OCI-LY1 (cell line): ENCODE results near the gene KRT16.

Experiments used
- H2AFZ ChIP-seq: fragments of 200-600 bp; sonication (generic), shearing (Covaris generic); 2 replicates; pipeline ENCODE4 v1.6.0; 2014; ENCODE audit warnings: antibody characterized with exemption, mild to moderate bottlenecking, low read length
- H3F3A ChIP-seq: fragments of 200-600 bp; sonication (generic), shearing (Covaris generic); 2 replicates; pipeline ENCODE4 v1.6.0; 2014; ENCODE audit warnings: mild to moderate bottlenecking, antibody characterized with exemption, low read length, moderate library complexity; ENCODE audit not compliant: insufficient read depth
- H3K27ac ChIP-seq: fragments of 200-600 bp; sonication (generic); 2 replicates; pipeline ENCODE4 v1.5.1; 2014; ENCODE audit warnings: low read length, mixed run types, mild to moderate bottlenecking, low read depth; ENCODE audit not compliant: poor library complexity, severe bottlenecking
- H3K27me3 ChIP-seq: fragments of 200-600 bp; sonication (generic); 2 replicates; pipeline ENCODE4 v1.6.0; 2014; ENCODE audit warnings: antibody characterized with exemption, mild to moderate bottlenecking, low read length, moderate library complexity; ENCODE audit not compliant: insufficient read depth
- H3K36me3 ChIP-seq: fragments of 200-600 bp; sonication (generic); 2 replicates; pipeline ENCODE4 v1.6.1; 2014; ENCODE audit warnings: mild to moderate bottlenecking, antibody characterized with exemption, low read length, moderate library complexity, mixed read lengths; ENCODE audit not compliant: insufficient read depth
- H3K4me1 ChIP-seq: fragments of 200-600 bp; sonication (generic); 2 replicates; pipeline ENCODE4 v1.5.1; 2014; ENCODE audit warnings: mild to moderate bottlenecking, low read length, moderate library complexity; ENCODE audit not compliant: insufficient read depth, severe bottlenecking
- H3K4me2 ChIP-seq: fragments of 200-600 bp; sonication (generic), shearing (Covaris generic); 2 replicates; pipeline ENCODE4 v1.6.1; 2014; ENCODE audit warnings: low read length
- H3K4me3 ChIP-seq: fragments of 200-600 bp; sonication (generic); 2 replicates; pipeline ENCODE4 v1.5.1; 2014; ENCODE audit warnings: low read length, low read depth, mild to moderate bottlenecking, mixed read lengths; ENCODE audit not compliant: poor library complexity, severe bottlenecking
- H3K79me2 ChIP-seq: fragments of 200-600 bp; shearing (Covaris generic); 2 replicates; pipeline ENCODE4 v1.6.1; 2016; ENCODE audit warnings: mixed run types, low read length, mixed read lengths; ENCODE audit not compliant: insufficient read depth
- H3K9ac ChIP-seq: fragments of 200-600 bp; sonication (generic), shearing (Covaris generic); 2 replicates; pipeline ENCODE4 v1.6.1; 2014; ENCODE audit warnings: mild to moderate bottlenecking, low read length, mixed read lengths
- H3K9me2 ChIP-seq: fragments of 200-600 bp; sonication (generic), shearing (Covaris generic); 2 replicates; pipeline ENCODE4 v1.6.1; 2014; ENCODE audit warnings: low read depth, mild to moderate bottlenecking, low read length, mixed read lengths
- H3K9me3 ChIP-seq: fragments of 200-600 bp; shearing (Covaris generic); 2 replicates; pipeline ENCODE4 v1.6.1; 2014; ENCODE audit warnings: low read length, mixed read lengths
- H4K20me1 ChIP-seq: fragments of 200-600 bp; sonication (generic), shearing (Covaris generic); 2 replicates; pipeline ENCODE4 v1.6.0; 2016; ENCODE audit warnings: mild to moderate bottlenecking, low read length; ENCODE audit not compliant: insufficient read depth
- EZH2 ChIP-seq: fragments of 200-600 bp; sonication (generic), shearing (Covaris generic); IDR thresholded peaks from 2 replicates; pipeline ENCODE4 v1.8.0; 2017; ENCODE audit warnings: borderline replicate concordance, mixed run types, mild to moderate bottlenecking, antibody characterized with exemption, low read length, moderate library complexity, mixed read lengths
- TF ChIP-seq, protein P1 (sequence below): fragments of 200-600 bp; sonication (generic), shearing (Covaris generic); IDR thresholded peaks from 2 replicates; pipeline ENCODE4 v1.5.1; 2017; ENCODE audit warnings: mild to moderate bottlenecking, antibody characterized with exemption, low read length, moderate library complexity, mixed read lengths

Gene KRT16

DNA sequence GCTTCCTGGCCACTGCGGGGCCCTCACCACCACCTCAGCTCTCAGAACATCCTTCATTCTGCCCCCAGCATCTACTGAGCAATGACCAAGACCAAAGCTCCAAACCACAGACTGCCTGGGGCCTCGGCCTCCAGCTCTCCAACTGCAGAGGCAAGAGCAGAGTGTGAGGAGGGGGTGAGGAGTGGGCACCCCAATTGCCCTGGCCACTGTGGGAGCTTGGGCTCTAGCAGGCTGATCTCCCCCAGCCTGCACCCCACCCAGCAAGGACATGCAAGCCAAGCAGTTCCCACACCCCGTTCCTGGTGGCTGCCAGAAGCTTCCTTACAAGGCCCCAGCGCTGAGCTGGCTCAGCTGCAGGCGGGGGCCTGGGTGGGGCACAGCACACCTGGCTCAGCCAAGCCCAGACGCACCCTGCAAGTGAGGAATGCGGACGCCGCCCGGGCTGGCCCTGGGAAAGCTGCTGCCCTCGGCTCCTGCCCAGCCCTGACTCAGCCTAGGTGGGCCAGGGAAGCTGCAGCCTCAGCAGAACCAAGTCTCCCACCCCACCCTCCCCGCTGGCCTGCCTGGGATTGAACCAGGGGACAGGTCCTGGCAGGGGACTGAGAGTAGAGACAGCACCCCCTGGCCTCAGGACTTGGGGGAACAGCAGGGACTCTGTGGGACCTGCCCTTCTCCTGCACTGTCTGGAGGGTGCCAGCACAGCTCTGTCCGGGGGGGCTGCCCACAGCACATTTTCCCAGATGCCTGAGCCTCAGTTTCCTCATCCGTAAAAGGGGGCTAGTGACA, 41.5 kb upstream of the KRT16 start:
- no peaks in the 10 kb centered on the region for H3K9me2 ChIP-seq
- H4K20me1 ChIP-seq = no peaks in the 10 kb centered on the region
- no peaks in the 10 kb centered on the region for H3K4me1 ChIP-seq
- H3K36me3 ChIP-seq = no peaks in the 10 kb centered on the region
- TF ChIP-seq, protein P1, sequence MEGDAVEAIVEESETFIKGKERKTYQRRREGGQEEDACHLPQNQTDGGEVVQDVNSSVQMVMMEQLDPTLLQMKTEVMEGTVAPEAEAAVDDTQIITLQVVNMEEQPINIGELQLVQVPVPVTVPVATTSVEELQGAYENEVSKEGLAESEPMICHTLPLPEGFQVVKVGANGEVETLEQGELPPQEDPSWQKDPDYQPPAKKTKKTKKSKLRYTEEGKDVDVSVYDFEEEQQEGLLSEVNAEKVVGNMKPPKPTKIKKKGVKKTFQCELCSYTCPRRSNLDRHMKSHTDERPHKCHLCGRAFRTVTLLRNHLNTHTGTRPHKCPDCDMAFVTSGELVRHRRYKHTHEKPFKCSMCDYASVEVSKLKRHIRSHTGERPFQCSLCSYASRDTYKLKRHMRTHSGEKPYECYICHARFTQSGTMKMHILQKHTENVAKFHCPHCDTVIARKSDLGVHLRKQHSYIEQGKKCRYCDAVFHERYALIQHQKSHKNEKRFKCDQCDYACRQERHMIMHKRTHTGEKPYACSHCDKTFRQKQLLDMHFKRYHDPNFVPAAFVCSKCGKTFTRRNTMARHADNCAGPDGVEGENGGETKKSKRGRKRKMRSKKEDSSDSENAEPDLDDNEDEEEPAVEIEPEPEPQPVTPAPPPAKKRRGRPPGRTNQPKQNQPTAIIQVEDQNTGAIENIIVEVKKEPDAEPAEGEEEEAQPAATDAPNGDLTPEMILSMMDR = no peak
- TF ChIP-seq EZH2 = no peak
- no peak overlapping the region for H2AFZ ChIP-seq
- H3K27me3 ChIP-seq = no peaks in the 10 kb centered on the region
- no peaks in the 10 kb centered on the region for H3K9me3 ChIP-seq
- H3K4me2 ChIP-seq = no peak overlapping the region
- H3F3A ChIP-seq = no peaks in the 10 kb centered on the region
- H3K27ac ChIP-seq = no peak overlapping the region
- H3K4me3 ChIP-seq = no peak overlapping the region
- H3K9ac ChIP-seq = no peak overlapping the region
- H3K79me2 ChIP-seq = no peaks in the 10 kb centered on the region

DNA sequence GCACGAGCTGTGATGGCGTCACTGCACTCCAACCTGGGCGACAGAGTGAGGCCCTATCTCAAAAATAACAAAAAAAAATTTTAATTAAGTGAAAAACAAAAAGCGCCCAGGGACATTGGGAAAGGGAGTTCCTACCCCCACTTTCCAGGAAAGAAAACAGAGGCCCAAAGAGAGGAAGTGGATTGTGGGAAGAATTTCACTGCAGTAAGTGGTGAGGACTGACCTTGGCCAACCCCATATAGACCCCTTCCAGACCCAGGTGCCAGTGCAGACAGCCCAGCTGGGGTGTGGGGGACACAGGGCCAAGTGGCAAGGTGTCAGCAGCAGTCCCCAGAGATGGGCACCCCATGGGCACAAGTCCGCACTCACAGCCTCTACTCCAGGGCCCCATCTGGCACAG, 40.9 kb upstream of the KRT16 start:
- Histone ChIP-seq H3F3A (no peaks in the 10 kb centered on the region), H3K4me1 (peaks cover 2% of the 10 kb centered on the region), H3K9me2 (no peaks in the 10 kb centered on the region), H3K27ac (no peak overlapping the region), H3K27me3 (no peaks in the 10 kb centered on the region), H3K9ac (no peak overlapping the region), H3K36me3 (no peaks in the 10 kb centered on the region), H4K20me1 (no peaks in the 10 kb centered on the region), H2AFZ (no peak overlapping the region), H3K79me2 (no peaks in the 10 kb centered on the region), H3K4me2 (no peak overlapping the region), H3K4me3 (no peak overlapping the region), H3K9me3 (no peaks in the 10 kb centered on the region)
- TF ChIP-seq EZH2 = no peak
- TF ChIP-seq, protein P1 = no peak

- no peak overlapping the region for H3K4me3 ChIP-seq
- H3K27me3 ChIP-seq = no peaks in the 10 kb centered on the region
- H3F3A ChIP-seq = no peaks in the 10 kb centered on the region
- H3K9ac ChIP-seq = no peak overlapping the region
- H3K4me1 ChIP-seq = peaks cover 7% of the 10 kb centered on the region
- H3K36me3 ChIP-seq = no peaks in the 10 kb centered on the region
- TF ChIP-seq EZH2 = no peak
- TF ChIP-seq, protein P1 = no peak
- no peaks in the 10 kb centered on the region for H3K9me3 ChIP-seq
- no peaks in the 10 kb centered on the region for H4K20me1 ChIP-seq
- no peak overlapping the region for H3K27ac ChIP-seq
- H3K79me2 ChIP-seq = no peaks in the 10 kb centered on the region
- H3K9me2 ChIP-seq = no peaks in the 10 kb centered on the region
- no peak overlapping the region for H3K4me2 ChIP-seq
- no peak overlapping the region for H2AFZ ChIP-seq
Measured at GRCh38 chr17:41652461-41652970, 39.9 kb upstream of the KRT16 start.
